LNCaP clone FGC (cell line): ENCODE measurements around the gene ENHO.

ENCODE experiments used
- DNase-seq: peaks from one replicate; pipeline ENCODE4 v3.0.0-alpha.2; 2011; ENCODE audit warnings: low read depth
- H3K4me3 ChIP-seq: 2 replicates; pipeline ENCODE4 v1.5.1; 2011; ENCODE audit warnings: mild to moderate bottlenecking, low read depth, low read length, control low read depth
- CTCF ChIP-seq: IDR thresholded peaks from 2 replicates; pipeline ENCODE4 v1.5.1; 2012; ENCODE audit warnings: mild to moderate bottlenecking; ENCODE audit not compliant: control insufficient read depth, insufficient read depth; ENCODE audit errors: extremely low read depth

The ENHO gene

GRCh38 chr9:34552986-34553385 is 30.2 kb upstream of the ENHO start:
- no peak for TF ChIP-seq CTCF

GRCh38 chr9:34552606-34552981 is 29.8 kb upstream of the ENHO start:
- H3K4me3 ChIP-seq = no peak overlapping the region
- no peak for TF ChIP-seq CTCF
- DNase-seq = no peak

More at GRCh38 chr9:34552986-34553385, 30.2 kb upstream of the ENHO start:
- H3K4me3 ChIP-seq = no peak overlapping the region
- no peak for DNase-seq

- H3K4me3 ChIP-seq = no peak overlapping the region
- no peak for DNase-seq
- TF ChIP-seq CTCF = no peak
Measured at GRCh38 chr9:34551751-34552605, 29.2 kb upstream of the ENHO start.

- DNase-seq = no peak
- no peak for TF ChIP-seq CTCF
- no peak overlapping the region for H3K4me3 ChIP-seq
Measured at GRCh38 chr9:34550681-34551270, 28.0 kb upstream of the ENHO start.

GRCh38 chr9:34550016-34550680 is 27.4 kb upstream of the ENHO start:
- no peak for DNase-seq
- TF ChIP-seq CTCF = no peak
- no peak overlapping the region for H3K4me3 ChIP-seq

- H3K4me3 ChIP-seq = no peak overlapping the region
- DNase-seq = no peak
- no peak for TF ChIP-seq CTCF
Measured at GRCh38 chr9:34549407-34549732, 26.6 kb upstream of the ENHO start.
